Natural killer cell treated with Interleukin-12 subunit alpha and Interleukin-12 subunit beta and Interleukin-15 and Interleukin-18, amount 100 ng/mL, for 72 hours (primary cell): Measurements from ENCODE around the gene SLIT3. TPM values are rescaled to one million over a fixed set of nuclear protein-coding genes. Genes with fewer than 3 reads are reported as not detected.
A peak's percentile ranks its signal among the peaks of the same experiment; 100 is the strongest.

Experiments used
- ATAC-seq, 2 donors: fragments of 150-1000 bp; cut with Tn5 transposase in 1 of 2; sonication (Bioruptor Pico), chemical (Tn5 transposase) in 1 of 2; 2 replicates each; pipeline ENCODE4 v1.10.0; 2021
- DNase-seq: peaks from one replicate; pipeline ENCODE4 v3.0.0; 2022; ENCODE audit warnings: low spot score
- H3K27ac Mint-ChIP-seq, 2 donors: 1 replicate in 1 of 2; 2 replicates in 1 of 2; pipeline ENCODE4 v1.8.0; 2022; ENCODE audit warnings: mixed read lengths in 2 of 2, mild to moderate bottlenecking in 1 of 2, moderate library complexity in 1 of 2
- H3K27me3 Mint-ChIP-seq, 2 donors: 1 replicate in 1 of 2; 2 replicates in 1 of 2; pipeline ENCODE4 v1.8.0; 2022; ENCODE audit warnings: mixed read lengths in 2 of 2
- H3K36me3 Mint-ChIP-seq: one replicate; pipeline ENCODE4 v1.8.0; 2022; ENCODE audit warnings: mixed read lengths
- H3K4me1 Mint-ChIP-seq, 2 donors: 1 replicate in 1 of 2; 2 replicates in 1 of 2; pipeline ENCODE4 v1.8.0; 2022; ENCODE audit warnings: low read depth in 2 of 2, mixed read lengths in 2 of 2, mild to moderate bottlenecking in 1 of 2
- H3K4me3 Mint-ChIP-seq: one replicate; pipeline ENCODE4 v1.8.0; 2022; ENCODE audit warnings: mixed read lengths
- H3K9me3 Mint-ChIP-seq: 2 replicates; pipeline ENCODE4 v1.8.0; 2022; ENCODE audit warnings: mixed read lengths
- total RNA-seq, 2 donors: library from RNA; stranded (reverse); gene quantifications; one replicate each; pipeline ENCODE4 v1.2.3, GENCODE V29; 2022

Gene SLIT3
- total RNA-seq, 2 donors from 2014 or later: 0.14 TPM; not detected in 1

GRCh38 chr5:169307646-169308045 is 6.7 kb upstream of the SLIT3 start:
- no peak overlapping the region for H3K4me3 Mint-ChIP-seq
- DNase-seq (no peak), ATAC-seq (no peak)
- peaks cover 5% of the 10 kb centered on the region for H3K9me3 Mint-ChIP-seq
- no peak overlapping the region for H3K27ac Mint-ChIP-seq
- peaks cover 5% of the 10 kb centered on the region for H3K36me3 Mint-ChIP-seq
- H3K4me1 Mint-ChIP-seq: no peaks in the 10 kb centered on the region
- peaks cover 31 to 51% of the 10 kb centered on the region in 2 donors for H3K27me3 Mint-ChIP-seq

- Mint-ChIP-seq H3K27ac (no peak overlapping the region), H3K4me1 (peaks cover 7% of the 10 kb centered on the region in 2 donors), H3K9me3 (no peaks in the 10 kb centered on the region), H3K4me3 (no peak overlapping the region), H3K36me3 (no peaks in the 10 kb centered on the region), H3K27me3 (peaks cover 34 to 47% of the 10 kb centered on the region in 2 donors)
- no peak for DNase-seq
- no peak for ATAC-seq
Measured at GRCh38 chr5:169305366-169305765, 4.4 kb upstream of the SLIT3 start.

GRCh38 chr5:169304175-169304574 is 3.2 kb upstream of the SLIT3 start:
- ATAC-seq: no peak
- Mint-ChIP-seq H3K27me3 (peaks cover 40 to 50% of the 10 kb centered on the region in 2 donors), H3K9me3 (no peaks in the 10 kb centered on the region), H3K27ac (no peak overlapping the region), H3K36me3 (no peaks in the 10 kb centered on the region), H3K4me3 (no peak overlapping the region), H3K4me1 (peaks cover 7% of the 10 kb centered on the region in 2 donors)
- DNase-seq: no peak

- no peaks in the 10 kb centered on the region for H3K9me3 Mint-ChIP-seq
- peaks cover 48 to 61% of the 10 kb centered on the region in 2 donors for H3K27me3 Mint-ChIP-seq
- ATAC-seq (no peak), DNase-seq (no peak)
- H3K4me1 Mint-ChIP-seq: peaks cover 7% of the 10 kb centered on the region in 2 donors
- H3K36me3 Mint-ChIP-seq: no peaks in the 10 kb centered on the region
- H3K4me3 Mint-ChIP-seq: no peak overlapping the region
- H3K27ac Mint-ChIP-seq: no peak overlapping the region
Measured at GRCh38 chr5:169303119-169303515, 2.2 kb upstream of the SLIT3 start.

GRCh38 chr5:169302491-169303118 is 1.7 kb upstream of the SLIT3 start:
- H3K4me1 Mint-ChIP-seq: peaks cover 7% of the 10 kb centered on the region in 2 donors
- no peaks in the 10 kb centered on the region for H3K36me3 Mint-ChIP-seq
- DNase-seq: peak; percentile 70
- ATAC-seq: no peak
- no peak overlapping the region for H3K4me3 Mint-ChIP-seq
- no peak overlapping the region for H3K27ac Mint-ChIP-seq
- H3K27me3 Mint-ChIP-seq: peaks cover 45 to 62% of the 10 kb centered on the region in 2 donors
- no peaks in the 10 kb centered on the region for H3K9me3 Mint-ChIP-seq

GRCh38 chr5:169301986-169302385 is 1.0 kb upstream of the SLIT3 start:
- no peak for ATAC-seq

GRCh38 chr5:169301386-169301934 is 521 bp upstream of the SLIT3 start:
- no peaks in the 10 kb centered on the region for H3K36me3 Mint-ChIP-seq
- DNase-seq: no peak
- H3K4me3 Mint-ChIP-seq: no peak overlapping the region
- ATAC-seq: no peak
- no peak overlapping the region for H3K27ac Mint-ChIP-seq
- peaks cover 37 to 52% of the 10 kb centered on the region in 2 donors for H3K27me3 Mint-ChIP-seq
- peaks cover 7% of the 10 kb centered on the region in 2 donors for H3K4me1 Mint-ChIP-seq
- no peaks in the 10 kb centered on the region for H3K9me3 Mint-ChIP-seq

More at GRCh38 chr5:169301986-169302385, 1.0 kb upstream of the SLIT3 start:
- Mint-ChIP-seq H3K4me3 (no peak overlapping the region), H3K36me3 (no peaks in the 10 kb centered on the region), H3K27ac (no peak overlapping the region), H3K4me1 (peaks cover 7% of the 10 kb centered on the region in 2 donors), H3K9me3 (no peaks in the 10 kb centered on the region), H3K27me3 (peaks cover 39 to 57% of the 10 kb centered on the region in 2 donors)
- no peak for DNase-seq

- H3K27me3 Mint-ChIP-seq: peaks cover 37 to 50% of the 10 kb centered on the region in 2 donors
- ATAC-seq: no peak
- no peaks in the 10 kb centered on the region for H3K9me3 Mint-ChIP-seq
- DNase-seq: no peak
- peaks cover 7% of the 10 kb centered on the region in 2 donors for H3K4me1 Mint-ChIP-seq
- no peak overlapping the region for H3K4me3 Mint-ChIP-seq
- H3K27ac Mint-ChIP-seq: no peak overlapping the region
- no peaks in the 10 kb centered on the region for H3K36me3 Mint-ChIP-seq
Measured at GRCh38 chr5:169299663-169300467, 1.1 kb downstream of the SLIT3 start.

- peaks cover 32 to 44% of the 10 kb centered on the region in 2 donors for H3K27me3 Mint-ChIP-seq
- no peaks in the 10 kb centered on the region for H3K9me3 Mint-ChIP-seq
- DNase-seq: no peak
- no peaks in the 10 kb centered on the region for H3K36me3 Mint-ChIP-seq
- peaks cover 7% of the 10 kb centered on the region in 2 donors for H3K4me1 Mint-ChIP-seq
- no peak for ATAC-seq
- H3K27ac Mint-ChIP-seq: no peak overlapping the region
- H3K4me3 Mint-ChIP-seq: no peak overlapping the region
Measured at GRCh38 chr5:169299191-169299662, 1.7 kb downstream of the SLIT3 start.

GRCh38 chr5:169298193-169298592 is 2.7 kb downstream of the SLIT3 start:
- no peak overlapping the region for H3K27ac Mint-ChIP-seq
- no peaks in the 10 kb centered on the region for H3K9me3 Mint-ChIP-seq
- peaks cover 27 to 36% of the 10 kb centered on the region in 2 donors for H3K27me3 Mint-ChIP-seq
- H3K4me3 Mint-ChIP-seq: no peak overlapping the region
- DNase-seq (no peak), ATAC-seq (no peak)
- H3K36me3 Mint-ChIP-seq: no peaks in the 10 kb centered on the region
- H3K4me1 Mint-ChIP-seq: peaks cover 7% of the 10 kb centered on the region in 2 donors

GRCh38 chr5:169296419-169297143 is 4.4 kb downstream of the SLIT3 start:
- peaks cover 17 to 26% of the 10 kb centered on the region in 2 donors for H3K27me3 Mint-ChIP-seq
- no peaks in the 10 kb centered on the region for H3K36me3 Mint-ChIP-seq
- H3K4me3 Mint-ChIP-seq: no peak overlapping the region
- no peak overlapping the region for H3K27ac Mint-ChIP-seq
- DNase-seq (no peak), ATAC-seq (no peak)
- H3K9me3 Mint-ChIP-seq: no peaks in the 10 kb centered on the region
- no peaks in the 10 kb centered on the region for H3K4me1 Mint-ChIP-seq

GRCh38 chr5:169295306-169295705 is 5.6 kb downstream of the SLIT3 start:
- no peaks in the 10 kb centered on the region for H3K4me1 Mint-ChIP-seq

GRCh38 chr5:169294621-169295020 is 6.3 kb downstream of the SLIT3 start:
- ATAC-seq: no peak
- peaks cover 9 to 20% of the 10 kb centered on the region in 2 donors for H3K27me3 Mint-ChIP-seq

More at GRCh38 chr5:169295306-169295705, 5.6 kb downstream of the SLIT3 start:
- peaks cover 13 to 20% of the 10 kb centered on the region in 2 donors for H3K27me3 Mint-ChIP-seq
- H3K27ac Mint-ChIP-seq: no peak overlapping the region
- ATAC-seq: no peak
- no peak overlapping the region for H3K4me3 Mint-ChIP-seq
- H3K36me3 Mint-ChIP-seq: no peaks in the 10 kb centered on the region
- no peaks in the 10 kb centered on the region for H3K9me3 Mint-ChIP-seq
- DNase-seq: no peak

More at GRCh38 chr5:169294621-169295020, 6.3 kb downstream of the SLIT3 start:
- Mint-ChIP-seq H3K36me3 (no peaks in the 10 kb centered on the region), H3K4me1 (no peaks in the 10 kb centered on the region), H3K9me3 (no peaks in the 10 kb centered on the region), H3K27ac (no peak overlapping the region), H3K4me3 (no peak overlapping the region)
- DNase-seq: no peak
